ENCODE measurements around the gene SBNO2.

The SBNO2 gene

GRCh38 chr19:1106841-1107660 lies 67.0 kb downstream of the SBNO2 start:
- Histone ChIP-seq H3K79me2 (ENCODE audit: insufficient read depth, low read length) (no peaks in the 10 kb centered on the region), H3K4me3 (ENCODE audit: low read depth, low read length, poor library complexity, severe bottlenecking) (no peak overlapping the region), H3K27ac (ENCODE audit: low read depth, low read length, poor library complexity, severe bottlenecking) (peak overlapping the region; percentile 43), H3K9ac (ENCODE audit: low read length) (no peak overlapping the region), H3K27me3 (ENCODE audit: insufficient read depth, low read length) (no peaks in the 10 kb centered on the region), H3F3A (ENCODE audit: insufficient read depth, low read length) (no peaks in the 10 kb centered on the region), H3K4me1 (ENCODE audit: insufficient read depth, low read length, severe bottlenecking) (peaks cover 36% of the 10 kb centered on the region), H2AFZ (ENCODE audit: low read length) (no peak overlapping the region), H4K20me1 (ENCODE audit: insufficient read depth, low read length) (no peaks in the 10 kb centered on the region), H3K4me2 (ENCODE audit: low read length) (no peak overlapping the region), H3K36me3 (ENCODE audit: insufficient read depth, low read length) (peaks cover 14% of the 10 kb centered on the region; the same call in 1 of the 2 replicates), H3K9me3 (ENCODE audit: low read length) (no peaks in the 10 kb centered on the region), H3K9me2 (ENCODE audit: low read depth, low read length) (no peaks in the 10 kb centered on the region)
- no peak for TF ChIP-seq EZH2 (IDR thresholded peaks at IDR 0.05; ENCODE audit: borderline replicate concordance, low read length)
- no peak for TF ChIP-seq CTCF (IDR thresholded peaks at IDR 0.05; ENCODE audit: low read length)

- Histone ChIP-seq H3K79me2 (ENCODE audit: insufficient read depth, low read length) (no peaks in the 10 kb centered on the region), H4K20me1 (ENCODE audit: insufficient read depth, low read length) (no peaks in the 10 kb centered on the region), H3K27ac (ENCODE audit: low read depth, low read length, poor library complexity, severe bottlenecking) (peak overlapping the region; percentile 43), H3K4me3 (ENCODE audit: low read depth, low read length, poor library complexity, severe bottlenecking) (no peak overlapping the region), H2AFZ (ENCODE audit: low read length) (no peak overlapping the region), H3K9ac (ENCODE audit: low read length) (no peak overlapping the region), H3F3A (ENCODE audit: insufficient read depth, low read length) (no peaks in the 10 kb centered on the region), H3K9me2 (ENCODE audit: low read depth, low read length) (no peaks in the 10 kb centered on the region), H3K27me3 (ENCODE audit: insufficient read depth, low read length) (no peaks in the 10 kb centered on the region), H3K9me3 (ENCODE audit: low read length) (no peaks in the 10 kb centered on the region), H3K4me2 (ENCODE audit: low read length) (no peak overlapping the region), H3K4me1 (ENCODE audit: insufficient read depth, low read length, severe bottlenecking) (peaks cover 45% of the 10 kb centered on the region), H3K36me3 (ENCODE audit: insufficient read depth, low read length) (peaks cover 14% of the 10 kb centered on the region; the same call in 1 of the 2 replicates)
- TF ChIP-seq EZH2 (IDR thresholded peaks at IDR 0.05; ENCODE audit: borderline replicate concordance, low read length) (no peak), CTCF (IDR thresholded peaks at IDR 0.05; ENCODE audit: low read length) (no peak)
Observed at GRCh38 chr19:1105873-1106840, 67.9 kb downstream of the SBNO2 start.

GRCh38 chr19:1105008-1105872 lies 68.8 kb downstream of the SBNO2 start:
- TF ChIP-seq CTCF (IDR thresholded peaks at IDR 0.05; ENCODE audit: low read length) (no peak), EZH2 (IDR thresholded peaks at IDR 0.05; ENCODE audit: borderline replicate concordance, low read length) (no peak)

More at GRCh38 chr19:1105008-1105872, 68.8 kb downstream of the SBNO2 start:
- Histone ChIP-seq H4K20me1 (ENCODE audit: insufficient read depth, low read length) (no peaks in the 10 kb centered on the region), H2AFZ (ENCODE audit: low read length) (no peak overlapping the region), H3F3A (ENCODE audit: insufficient read depth, low read length) (no peaks in the 10 kb centered on the region), H3K4me3 (ENCODE audit: low read depth, low read length, poor library complexity, severe bottlenecking) (peak overlapping the region; percentile 89), H3K4me2 (ENCODE audit: low read length) (peak overlapping the region; percentile 84), H3K36me3 (ENCODE audit: insufficient read depth, low read length) (peaks cover 14% of the 10 kb centered on the region; the same call in 1 of the 2 replicates), H3K9ac (ENCODE audit: low read length) (peak overlapping the region; percentile 83), H3K9me3 (ENCODE audit: low read length) (no peaks in the 10 kb centered on the region), H3K27ac (ENCODE audit: low read depth, low read length, poor library complexity, severe bottlenecking) (no peak overlapping the region), H3K79me2 (ENCODE audit: insufficient read depth, low read length) (no peaks in the 10 kb centered on the region), H3K4me1 (ENCODE audit: insufficient read depth, low read length, severe bottlenecking) (peaks cover 45% of the 10 kb centered on the region), H3K27me3 (ENCODE audit: insufficient read depth, low read length) (no peaks in the 10 kb centered on the region), H3K9me2 (ENCODE audit: low read depth, low read length) (no peaks in the 10 kb centered on the region)
